Activated naive CD8-positive, alpha-beta T cell treated with anti-CD3 and anti-CD28 coated beads, Interleukin-2, amount 50 U/mL, for 24 hours (primary cell): ENCODE measurements around the gene GABRG3.

Experiments used
- ATAC-seq: fragments of 150-1000 bp; cut with Tn5 transposase; one replicate; pipeline ENCODE4 v1.10.0; 2021
- DNase-seq: peaks from one replicate; pipeline ENCODE4 v3.0.0; 2021
- H3K27ac Mint-ChIP-seq: one replicate; pipeline ENCODE4 v1.8.0; 2021; ENCODE audit warnings: mild to moderate bottlenecking, mixed read lengths
- H3K27me3 Mint-ChIP-seq: one replicate; pipeline ENCODE4 v1.8.0; 2021; ENCODE audit warnings: mixed read lengths
- H3K36me3 Mint-ChIP-seq: one replicate; pipeline ENCODE4 v1.8.0; 2021; ENCODE audit warnings: low read depth, mixed read lengths
- H3K4me1 Mint-ChIP-seq: one replicate; pipeline ENCODE4 v1.8.0; 2021; ENCODE audit warnings: mixed read lengths
- H3K4me3 Mint-ChIP-seq: one replicate; pipeline ENCODE4 v1.8.0; 2021; ENCODE audit warnings: mild to moderate bottlenecking, moderate library complexity, mixed read lengths
- H3K9me3 Mint-ChIP-seq: one replicate; pipeline ENCODE4 v1.8.0; 2021; ENCODE audit warnings: mixed read lengths

GABRG3 gene

GRCh38 chr15:27258287-27258686, 287.3 kb downstream of the GABRG3 start:
- no peaks in the 10 kb centered on the region for H3K4me1 Mint-ChIP-seq
- H3K27ac Mint-ChIP-seq, result no peak overlapping the region
- no peaks in the 10 kb centered on the region for H3K36me3 Mint-ChIP-seq
- ATAC-seq (no peak), DNase-seq (no peak)
- no peaks in the 10 kb centered on the region for H3K27me3 Mint-ChIP-seq
- H3K4me3 Mint-ChIP-seq, result no peak overlapping the region
- peaks cover 12% of the 10 kb centered on the region for H3K9me3 Mint-ChIP-seq

GRCh38 chr15:27260523-27260922, 289.5 kb downstream of the GABRG3 start:
- H3K27ac Mint-ChIP-seq, result no peak overlapping the region
- DNase-seq (no peak), ATAC-seq (no peak)
- no peaks in the 10 kb centered on the region for H3K27me3 Mint-ChIP-seq
- H3K36me3 Mint-ChIP-seq, result no peaks in the 10 kb centered on the region
- no peaks in the 10 kb centered on the region for H3K4me1 Mint-ChIP-seq
- peaks cover 12% of the 10 kb centered on the region for H3K9me3 Mint-ChIP-seq
- no peak overlapping the region for H3K4me3 Mint-ChIP-seq

- DNase-seq (no peak), ATAC-seq (no peak)
- H3K27me3 Mint-ChIP-seq, result no peaks in the 10 kb centered on the region
- peaks cover 30% of the 10 kb centered on the region for H3K9me3 Mint-ChIP-seq
- H3K4me3 Mint-ChIP-seq, result no peak overlapping the region
- no peaks in the 10 kb centered on the region for H3K4me1 Mint-ChIP-seq
- H3K27ac Mint-ChIP-seq, result no peak overlapping the region
- H3K36me3 Mint-ChIP-seq, result no peaks in the 10 kb centered on the region
Observed at GRCh38 chr15:27268923-27269322, 297.9 kb downstream of the GABRG3 start.

GRCh38 chr15:27271258-27271657, 300.3 kb downstream of the GABRG3 start:
- Mint-ChIP-seq H3K36me3 (no peaks in the 10 kb centered on the region), H3K27ac (no peak overlapping the region), H3K9me3 (peaks cover 30% of the 10 kb centered on the region), H3K27me3 (no peaks in the 10 kb centered on the region), H3K4me1 (no peaks in the 10 kb centered on the region), H3K4me3 (no peak overlapping the region)
- ATAC-seq, result no peak
- no peak for DNase-seq

- no peaks in the 10 kb centered on the region for H3K27me3 Mint-ChIP-seq
- no peak overlapping the region for H3K4me3 Mint-ChIP-seq
- DNase-seq (no peak), ATAC-seq (no peak)
- H3K4me1 Mint-ChIP-seq, result no peaks in the 10 kb centered on the region
- H3K9me3 Mint-ChIP-seq, result peaks cover 22% of the 10 kb centered on the region
- H3K36me3 Mint-ChIP-seq, result no peaks in the 10 kb centered on the region
- H3K27ac Mint-ChIP-seq, result no peak overlapping the region
Observed at GRCh38 chr15:27272427-27272826, 301.4 kb downstream of the GABRG3 start.

- DNase-seq, result no peak
- no peaks in the 10 kb centered on the region for H3K27me3 Mint-ChIP-seq
- H3K36me3 Mint-ChIP-seq, result no peaks in the 10 kb centered on the region
- no peak for ATAC-seq
- H3K27ac Mint-ChIP-seq, result no peak overlapping the region
- H3K9me3 Mint-ChIP-seq, result peaks cover 22% of the 10 kb centered on the region
- H3K4me1 Mint-ChIP-seq, result no peaks in the 10 kb centered on the region
- no peak overlapping the region for H3K4me3 Mint-ChIP-seq
Observed at GRCh38 chr15:27273506-27273905, 302.5 kb downstream of the GABRG3 start.

GRCh38 chr15:27278761-27279160, 307.8 kb downstream of the GABRG3 start:
- H3K4me1 Mint-ChIP-seq, result no peaks in the 10 kb centered on the region
- peaks cover 7% of the 10 kb centered on the region for H3K9me3 Mint-ChIP-seq
- no peaks in the 10 kb centered on the region for H3K27me3 Mint-ChIP-seq
- DNase-seq (no peak), ATAC-seq (no peak)
- H3K27ac Mint-ChIP-seq, result no peak overlapping the region
- no peaks in the 10 kb centered on the region for H3K36me3 Mint-ChIP-seq
- no peak overlapping the region for H3K4me3 Mint-ChIP-seq

- DNase-seq (no peak), ATAC-seq (no peak)
- H3K36me3 Mint-ChIP-seq, result no peaks in the 10 kb centered on the region
- no peaks in the 10 kb centered on the region for H3K4me1 Mint-ChIP-seq
- no peaks in the 10 kb centered on the region for H3K27me3 Mint-ChIP-seq
- no peak overlapping the region for H3K27ac Mint-ChIP-seq
- H3K4me3 Mint-ChIP-seq, result no peak overlapping the region
- peaks cover 11% of the 10 kb centered on the region for H3K9me3 Mint-ChIP-seq
Observed at GRCh38 chr15:27292641-27293040, 321.7 kb downstream of the GABRG3 start.

GRCh38 chr15:27293607-27294006, 322.6 kb downstream of the GABRG3 start:
- ATAC-seq (no peak), DNase-seq (no peak)
- H3K27ac Mint-ChIP-seq, result no peak overlapping the region
- no peaks in the 10 kb centered on the region for H3K36me3 Mint-ChIP-seq
- H3K9me3 Mint-ChIP-seq, result peaks cover 17% of the 10 kb centered on the region
- H3K4me3 Mint-ChIP-seq, result no peak overlapping the region
- H3K4me1 Mint-ChIP-seq, result no peaks in the 10 kb centered on the region
- no peaks in the 10 kb centered on the region for H3K27me3 Mint-ChIP-seq

- ATAC-seq (no peak), DNase-seq (no peak)
- no peak overlapping the region for H3K27ac Mint-ChIP-seq
- H3K4me3 Mint-ChIP-seq, result no peak overlapping the region
- H3K9me3 Mint-ChIP-seq, result peaks cover 25% of the 10 kb centered on the region
- no peaks in the 10 kb centered on the region for H3K4me1 Mint-ChIP-seq
- no peaks in the 10 kb centered on the region for H3K27me3 Mint-ChIP-seq
- H3K36me3 Mint-ChIP-seq, result no peaks in the 10 kb centered on the region
Observed at GRCh38 chr15:27317736-27318135, 346.8 kb downstream of the GABRG3 start.

GRCh38 chr15:27323801-27324200, 352.8 kb downstream of the GABRG3 start:
- no peaks in the 10 kb centered on the region for H3K27me3 Mint-ChIP-seq
- H3K4me1 Mint-ChIP-seq, result no peaks in the 10 kb centered on the region
- no peak overlapping the region for H3K4me3 Mint-ChIP-seq
- H3K27ac Mint-ChIP-seq, result no peak overlapping the region
- ATAC-seq (no peak), DNase-seq (no peak)
- peaks cover 14% of the 10 kb centered on the region for H3K9me3 Mint-ChIP-seq
- H3K36me3 Mint-ChIP-seq, result no peaks in the 10 kb centered on the region

GRCh38 chr15:27324886-27325615, 354.1 kb downstream of the GABRG3 start:
- no peaks in the 10 kb centered on the region for H3K27me3 Mint-ChIP-seq
- ATAC-seq (no peak), DNase-seq (no peak)
- no peak overlapping the region for H3K27ac Mint-ChIP-seq
- H3K4me1 Mint-ChIP-seq, result no peaks in the 10 kb centered on the region
- no peaks in the 10 kb centered on the region for H3K36me3 Mint-ChIP-seq
- H3K4me3 Mint-ChIP-seq, result no peak overlapping the region
- peaks cover 10% of the 10 kb centered on the region for H3K9me3 Mint-ChIP-seq

- DNase-seq (no peak), ATAC-seq (no peak)
- H3K9me3 Mint-ChIP-seq, result peaks cover 6% of the 10 kb centered on the region
Observed at GRCh38 chr15:27327467-27328025, 356.6 kb downstream of the GABRG3 start.

GRCh38 chr15:27328186-27328585, 357.2 kb downstream of the GABRG3 start:
- no peak overlapping the region for H3K27ac Mint-ChIP-seq
- H3K27me3 Mint-ChIP-seq, result no peaks in the 10 kb centered on the region
- peaks cover 6% of the 10 kb centered on the region for H3K9me3 Mint-ChIP-seq
- H3K4me1 Mint-ChIP-seq, result no peaks in the 10 kb centered on the region
- ATAC-seq, result no peak
- no peak overlapping the region for H3K4me3 Mint-ChIP-seq
- no peaks in the 10 kb centered on the region for H3K36me3 Mint-ChIP-seq
- no peak for DNase-seq

More at GRCh38 chr15:27327467-27328025, 356.6 kb downstream of the GABRG3 start:
- Mint-ChIP-seq H3K4me1 (no peaks in the 10 kb centered on the region), H3K4me3 (no peak overlapping the region), H3K27me3 (no peaks in the 10 kb centered on the region), H3K27ac (no peak overlapping the region), H3K36me3 (no peaks in the 10 kb centered on the region)

GRCh38 chr15:27328608-27329007, 357.6 kb downstream of the GABRG3 start:
- no peak for DNase-seq
- Mint-ChIP-seq H3K27ac (no peak overlapping the region), H3K27me3 (no peaks in the 10 kb centered on the region), H3K4me3 (no peak overlapping the region), H3K4me1 (no peaks in the 10 kb centered on the region), H3K9me3 (peaks cover 2% of the 10 kb centered on the region), H3K36me3 (no peaks in the 10 kb centered on the region)
- no peak for ATAC-seq
